Measurements from ENCODE around the gene MTCH1. TPM values are rescaled to one million over a fixed set of nuclear protein-coding genes. Genes with fewer than 3 reads are reported as not detected.

The MTCH1 gene
- total and polyA plus RNA-seq, 2 of the 4 experiments (the other 2 are of a cell fraction), result 215 to 263 TPM

GRCh38 chr6:36970892-36971842, 14.8 kb downstream of the MTCH1 start:
- H3K27ac ChIP-seq (ENCODE audit: insufficient read depth, low read length), result peak overlapping the region; percentile 46
- no peak overlapping the region for H3K23ac ChIP-seq (ENCODE audit: low read depth, low read length)
- 95% methylated on average over 7 of the region's 17 CpGs; no CpG with 5 or more reads in 1 of the 2 experiments for WGBS, 2 experiments (ENCODE audit: extremely low coverage in 2 of 2, insufficient read length in 1 of 2)
- no peak overlapping the region for H2AK9ac ChIP-seq (replicated peaks; ENCODE audit: low read depth, low read length, poor library complexity)
- H4K20me1 ChIP-seq (ENCODE audit: insufficient read depth, low read length), result peaks cover 27% of the 10 kb centered on the region
- POLR2A ChIA-PET (ENCODE audit: unreplicated experiment), result no interaction called here
- H2AFZ ChIP-seq (replicated peaks; ENCODE audit: low read length, poor library complexity), result no peak overlapping the region
- dilution Hi-C loops (cut with HindIII; ENCODE audit: low sequenced_read_pairs, unreplicated experiment) (no loop called here), intact Hi-C loops (cut with micrococcal nuclease) (no loop called here), in situ Hi-C loops (cut with MboI; ENCODE audit: low sequenced_read_pairs) (no loop called here)
- H3K18ac ChIP-seq (ENCODE audit: low read depth, low read length), result no peak overlapping the region
- H3K4me3 ChIP-seq (ENCODE audit: insufficient read depth, low read depth, low read length), result no peak overlapping the region
- no peaks in the 10 kb centered on the region; the same call in 1 of the 2 replicates for H3K9me1 ChIP-seq (ENCODE audit: insufficient read depth, low read length)
- no peak overlapping the region for H4K91ac ChIP-seq (ENCODE audit: insufficient read depth, low read depth, low read length)
- no peak overlapping the region for H3K4ac ChIP-seq (ENCODE audit: low read depth, low read length)
- no TSS peak for BruUV-seq (replicated peaks)
- H2BK5ac ChIP-seq (ENCODE audit: low read depth, low read length, poor library complexity, severe bottlenecking), result peak overlapping the region; percentile 15
- H3K4me2 ChIP-seq (ENCODE audit: low read depth, low read length), result no peak overlapping the region
- H3K27me3 ChIP-seq (ENCODE audit: control insufficient read depth, insufficient read depth, low read length), result no peaks in the 10 kb centered on the region
- no peak overlapping the region for H2AK5ac ChIP-seq (ENCODE audit: low read depth, low read length)
- no peak overlapping the region for H3K56ac ChIP-seq (ENCODE audit: extremely low read depth, insufficient read depth, low read length)
- H3K9ac ChIP-seq (ENCODE audit: low read depth, low read length), result no peak overlapping the region
- no peak for DNase-seq
- peaks cover 41 to 45% of the 10 kb centered on the region in 2 experiments for H3K79me1 ChIP-seq (ENCODE audit: low read depth in 1 of 2, low read length in 2 of 2)
- CTCF ChIA-PET, result interaction anchor here (1.1 kb wide), 1 partner anchor 8 kb away, joined by 3 read pairs; no protein-coding TSS in a partner anchor
- no peak for ATAC-seq (ENCODE audit: low read depth)
- H3K36me3 ChIP-seq (ENCODE audit: control insufficient read depth, insufficient read depth, low read length), result peaks cover 90% of the 10 kb centered on the region
- H4K8ac ChIP-seq (ENCODE audit: low read depth in 2 of 2, low read length in 2 of 2), result no peak overlapping the region
- no peak overlapping the region for H2BK120ac ChIP-seq (ENCODE audit: low read depth, low read length)
- H4K5ac ChIP-seq (ENCODE audit: low read depth, low read length), result no peak overlapping the region
- no peaks in the 10 kb centered on the region for H3K9me3 ChIP-seq (ENCODE audit: control insufficient read depth, insufficient read depth, low read length)
- H2BK20ac ChIP-seq (ENCODE audit: low read depth, low read length), result no peak overlapping the region
- no peak overlapping the region for H2BK15ac ChIP-seq (ENCODE audit: low read depth, low read length)
- H3K4me1 ChIP-seq (ENCODE audit: control insufficient read depth, insufficient read depth, low read length), result no peaks in the 10 kb centered on the region
- no peak overlapping the region for H3K14ac ChIP-seq (replicated peaks; ENCODE audit: low read depth, low read length)
- no peak for TF ChIP-seq POLR2A (IDR thresholded peaks at IDR 0.05; ENCODE audit: low read depth, low read length)
- TF ChIP-seq BHLHE40 (IDR thresholded peaks at IDR 0.05; ENCODE audit: low read depth, low read length), result no peak
- no peak for TF ChIP-seq CHD1 (IDR thresholded peaks at IDR 0.05; ENCODE audit: low read depth, low read length)
- no peak for TF ChIP-seq SMC3 (IDR thresholded peaks at IDR 0.05; ENCODE audit: low read depth, low read length)
- no peak for TF ChIP-seq RAD21 (IDR thresholded peaks at IDR 0.05; ENCODE audit: low read length)
- TF ChIP-seq NFE2L2 (IDR thresholded peaks at IDR 0.05; ENCODE audit: low read depth, low read length), result no peak
- TF ChIP-seq CEBPB (IDR thresholded peaks at IDR 0.05; ENCODE audit: low read depth, low read length), result no peak
- no peak for TF ChIP-seq CTCF (conservative IDR thresholded peaks at IDR 0.05; ENCODE audit: low read depth, low read length)
- TF ChIP-seq FOS (IDR thresholded peaks at IDR 0.05; ENCODE audit: low read depth, low read length), result no peak
- TF ChIP-seq, protein P1, sequence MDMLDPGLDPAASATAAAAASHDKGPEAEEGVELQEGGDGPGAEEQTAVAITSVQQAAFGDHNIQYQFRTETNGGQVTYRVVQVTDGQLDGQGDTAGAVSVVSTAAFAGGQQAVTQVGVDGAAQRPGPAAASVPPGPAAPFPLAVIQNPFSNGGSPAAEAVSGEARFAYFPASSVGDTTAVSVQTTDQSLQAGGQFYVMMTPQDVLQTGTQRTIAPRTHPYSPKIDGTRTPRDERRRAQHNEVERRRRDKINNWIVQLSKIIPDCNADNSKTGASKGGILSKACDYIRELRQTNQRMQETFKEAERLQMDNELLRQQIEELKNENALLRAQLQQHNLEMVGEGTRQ (IDR thresholded peaks at IDR 0.05; ENCODE audit: low read depth, low read length), result no peak
- no peak for TF ChIP-seq RFX5 (IDR thresholded peaks at IDR 0.05; ENCODE audit: low read depth, low read length)
- no peak for TF ChIP-seq RCOR1 (IDR thresholded peaks at IDR 0.05; ENCODE audit: insufficient replicate concordance, low read length)
- TF ChIP-seq MAFK (IDR thresholded peaks at IDR 0.05; ENCODE audit: low read depth, low read length), result no peak
- TF ChIP-seq, protein P2, sequence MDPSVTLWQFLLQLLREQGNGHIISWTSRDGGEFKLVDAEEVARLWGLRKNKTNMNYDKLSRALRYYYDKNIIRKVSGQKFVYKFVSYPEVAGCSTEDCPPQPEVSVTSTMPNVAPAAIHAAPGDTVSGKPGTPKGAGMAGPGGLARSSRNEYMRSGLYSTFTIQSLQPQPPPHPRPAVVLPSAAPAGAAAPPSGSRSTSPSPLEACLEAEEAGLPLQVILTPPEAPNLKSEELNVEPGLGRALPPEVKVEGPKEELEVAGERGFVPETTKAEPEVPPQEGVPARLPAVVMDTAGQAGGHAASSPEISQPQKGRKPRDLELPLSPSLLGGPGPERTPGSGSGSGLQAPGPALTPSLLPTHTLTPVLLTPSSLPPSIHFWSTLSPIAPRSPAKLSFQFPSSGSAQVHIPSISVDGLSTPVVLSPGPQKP (IDR thresholded peaks at IDR 0.05; ENCODE audit: borderline replicate concordance, low read depth, low read length), result no peak
- no peak for TF ChIP-seq MXI1 (IDR thresholded peaks at IDR 0.05; ENCODE audit: borderline replicate concordance, low read depth, low read length)

Measured in IMR-90 (cell line).